Liver (tissue), 9 donors: Measurements from ENCODE around the gene CCDC92. TPM values are rescaled to one million over a fixed set of nuclear protein-coding genes. Genes with fewer than 3 reads are reported as not detected.

Experiments
- DNase-seq: peaks from one replicate; pipeline ENCODE4 v3.0.0-alpha.2; 2017; ENCODE audit warnings: low spot score
- H3K27ac ChIP-seq, 2 donors: one replicate each; pipeline ENCODE4 v1.7.0; 2013; ENCODE audit warnings: inconsistent platforms in 2 of 2, low read length in 2 of 2, control low read depth in 1 of 2, low read depth in 1 of 2, mild to moderate bottlenecking in 1 of 2
- H3K27me3 ChIP-seq, 4 donors: one replicate each; pipeline versions ENCODE4 v1.6.1 to v1.7.0; 2013; ENCODE audit warnings: low read length in 3 of 4, inconsistent platforms in 1 of 4, mild to moderate bottlenecking in 1 of 4, moderate library complexity in 1 of 4; ENCODE audit not compliant: control insufficient read depth in 4 of 4, insufficient read depth in 4 of 4
- H3K36me3 ChIP-seq, 4 donors: one replicate each; pipeline versions ENCODE4 v1.6.1 to v1.7.0; 2013; ENCODE audit warnings: low read length in 3 of 4, mild to moderate bottlenecking in 3 of 4, low read depth in 1 of 4, moderate library complexity in 1 of 4; ENCODE audit not compliant: control insufficient read depth in 4 of 4, insufficient read depth in 3 of 4
- H3K4me1 ChIP-seq, 4 donors: one replicate each; pipeline versions ENCODE4 v1.6.1 to v1.7.0; 2013; ENCODE audit warnings: low read length in 3 of 4, mild to moderate bottlenecking in 3 of 4, moderate library complexity in 1 of 4; ENCODE audit not compliant: control insufficient read depth in 4 of 4, insufficient read depth in 4 of 4
- H3K4me3 ChIP-seq, 3 donors: one replicate each; pipeline versions ENCODE4 v1.6.1 to v1.7.0; 2013; ENCODE audit warnings: low read length in 3 of 3, control low read depth in 1 of 3, low read depth in 1 of 3, mild to moderate bottlenecking in 1 of 3
- H3K9ac ChIP-seq, 2 donors: one replicate each; pipeline ENCODE4 v1.7.0; 2013; ENCODE audit warnings: low read length in 2 of 2, mild to moderate bottlenecking in 2 of 2, moderate library complexity in 2 of 2, control low read depth in 1 of 2, low read depth in 1 of 2
- H3K9me3 ChIP-seq, 4 donors: one replicate each; pipeline versions ENCODE4 v1.6.1 to v1.7.0; 2013; ENCODE audit warnings: low read length in 3 of 4; ENCODE audit not compliant: control insufficient read depth in 4 of 4
- EGR1 ChIP-seq, 2 donors: IDR thresholded peaks; 2 replicates each; pipeline ENCODE4 v1.6.1; 2016 to 2018; ENCODE audit warnings: antibody characterized with exemption in 2 of 2, low read depth in 2 of 2
- FOXA1 ChIP-seq: IDR thresholded peaks from 2 replicates; pipeline ENCODE4 v1.6.1; 2016; ENCODE audit warnings: antibody characterized with exemption
- FOXA2 ChIP-seq: IDR thresholded peaks from 2 replicates; pipeline ENCODE4 v1.6.1; 2016; ENCODE audit warnings: antibody characterized with exemption
- GABPA ChIP-seq, 2 donors: IDR thresholded peaks in 1 of 2; conservative IDR thresholded peaks in 1 of 2; 2 replicates each; pipeline ENCODE4 v1.6.1; 2016; ENCODE audit warnings: antibody characterized with exemption in 2 of 2, mild to moderate bottlenecking in 1 of 2, moderate library complexity in 1 of 2
- HNF4A ChIP-seq, 2 donors: conservative IDR thresholded peaks; 2 replicates each; pipeline ENCODE4 v1.6.1; 2016; ENCODE audit warnings: antibody characterized with exemption in 2 of 2, mild to moderate bottlenecking in 2 of 2
- HNF4G ChIP-seq: IDR thresholded peaks from 2 replicates; pipeline ENCODE4 v1.6.1; 2016; ENCODE audit warnings: antibody characterized with exemption
- NR2F2 ChIP-seq: IDR thresholded peaks from 2 replicates; pipeline ENCODE4 v1.6.1; 2016; ENCODE audit warnings: antibody characterized with exemption
- RAD21 ChIP-seq, 2 donors: IDR thresholded peaks; 2 replicates each; pipeline ENCODE4 v1.6.1; 2016; ENCODE audit warnings: antibody characterized with exemption in 2 of 2, mild to moderate bottlenecking in 2 of 2
- RXRA ChIP-seq, 2 donors: IDR thresholded peaks; 2 replicates each; pipeline ENCODE4 v1.6.1; 2017 to 2018; ENCODE audit warnings: antibody characterized with exemption in 2 of 2, mild to moderate bottlenecking in 1 of 2
- SP1 ChIP-seq: IDR thresholded peaks from 2 replicates; pipeline ENCODE4 v1.6.1; 2018; ENCODE audit warnings: antibody characterized with exemption, mild to moderate bottlenecking
- TAF1 ChIP-seq: conservative IDR thresholded peaks from 2 replicates; pipeline ENCODE4 v1.6.1; 2016; ENCODE audit warnings: antibody characterized with exemption, mild to moderate bottlenecking
- YY1 ChIP-seq: IDR thresholded peaks from 2 replicates; pipeline ENCODE4 v1.6.1; 2016; ENCODE audit warnings: antibody characterized with exemption, mild to moderate bottlenecking
- WGBS: extraction: QIAGEN DNeasy Blood & Tissue Kit; methylation state at CpG from one replicate; pipeline ENCODE4 v1.1.7; 2013; 5-methylcytosine and 5-hydroxymethylcytosine counted together
- polyA plus RNA-seq, 2 donors: library from polyadenylated mRNA; stranded (reverse) in 1 of 2; unstranded in 1 of 2; fragments of 200-250 nt in 1 of 2; fragments of >200 nt in 1 of 2; fragmentation: Nextera tagmentation in 1 of 2; extraction: Ambion mirVana in 1 of 2; gene quantifications; one replicate each; pipeline versions ENCODE4 v1.2.1 to v1.2.3, GENCODE V29; 2013 to 2015
- total RNA-seq, 2 donors: library from RNA; depleted of rRNA; stranded (reverse); fragments of >200 nt; gene quantifications; one replicate each; pipeline ENCODE4 v1.2.3, GENCODE V29; 2014
- TF ChIP-seq, protein P1 (sequence below): IDR thresholded peaks from 2 replicates; pipeline ENCODE4 v1.6.1; 2016; ENCODE audit warnings: antibody characterized with exemption, mild to moderate bottlenecking
- TF ChIP-seq, protein P2 (sequence below): IDR thresholded peaks from 2 replicates; pipeline ENCODE4 v1.6.1; 2016; ENCODE audit warnings: antibody characterized with exemption
- TF ChIP-seq, protein P3 (sequence below): IDR thresholded peaks from 2 replicates; pipeline ENCODE4 v1.6.1; 2016; ENCODE audit warnings: antibody characterized with exemption
- TF ChIP-seq, protein P4 (sequence below): fragments of 150-350 bp; IDR thresholded peaks from 2 replicates; pipeline ENCODE4 v1.5.1; 2017; ENCODE audit warnings: improper control_type of control experiment, low read depth, low read length; ENCODE audit not compliant: missing input control
- donor health status: healthy.
- donor health status: healthy.
- donor health status: healthy.
- donor health status: healthy.
- donor health status: healthy.

Gene CCDC92
- total and polyA plus RNA-seq, 4 donors, result 2.1 to 14.6 (median 9.3) TPM

DNA sequence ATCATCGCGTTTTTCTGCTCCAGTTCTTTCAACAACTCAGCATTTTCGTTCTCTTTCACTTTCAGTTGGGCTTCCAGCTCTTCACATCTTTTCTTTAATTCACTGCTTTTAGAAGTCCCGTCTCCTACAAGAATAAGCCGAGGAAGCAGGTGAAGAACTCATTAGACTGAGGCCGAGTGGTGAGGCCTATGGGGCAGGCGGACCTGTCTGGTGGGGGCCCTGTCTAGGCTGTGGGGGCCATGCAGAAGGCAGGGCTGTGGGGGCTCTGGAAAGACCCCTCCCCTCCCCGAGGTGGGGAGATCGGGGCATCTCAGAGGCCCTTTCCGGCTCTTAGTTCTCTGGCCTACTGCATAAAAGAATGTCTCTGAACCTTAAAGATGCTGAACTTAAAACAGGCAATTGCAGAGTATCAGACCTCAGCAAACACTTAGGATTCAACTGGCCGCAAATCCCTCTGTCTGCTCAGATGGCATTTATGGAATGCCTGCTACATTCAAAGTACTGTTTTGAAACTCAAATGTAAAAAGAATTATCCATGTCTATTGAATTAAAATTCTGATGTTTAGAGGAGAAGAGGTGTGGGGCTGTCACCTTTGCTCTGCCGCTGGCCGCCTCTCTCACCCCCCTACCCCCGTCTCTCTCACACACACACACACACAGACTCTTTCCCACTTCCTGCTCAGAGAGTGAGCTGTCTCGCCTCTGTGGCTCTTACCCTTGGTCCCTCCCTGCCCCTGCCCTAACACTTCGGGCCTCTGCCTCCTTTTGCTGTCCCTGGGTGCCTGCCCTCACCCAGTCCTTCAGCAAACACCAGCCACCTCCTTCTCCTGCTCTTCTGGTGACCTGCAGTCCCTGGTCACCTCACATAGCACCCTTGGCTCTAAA lies 34.7 kb downstream of the CCDC92 start:
- 75% methylated on average over 16 of the region's 16 CpGs for WGBS
- DNase-seq, result no peak

DNA sequence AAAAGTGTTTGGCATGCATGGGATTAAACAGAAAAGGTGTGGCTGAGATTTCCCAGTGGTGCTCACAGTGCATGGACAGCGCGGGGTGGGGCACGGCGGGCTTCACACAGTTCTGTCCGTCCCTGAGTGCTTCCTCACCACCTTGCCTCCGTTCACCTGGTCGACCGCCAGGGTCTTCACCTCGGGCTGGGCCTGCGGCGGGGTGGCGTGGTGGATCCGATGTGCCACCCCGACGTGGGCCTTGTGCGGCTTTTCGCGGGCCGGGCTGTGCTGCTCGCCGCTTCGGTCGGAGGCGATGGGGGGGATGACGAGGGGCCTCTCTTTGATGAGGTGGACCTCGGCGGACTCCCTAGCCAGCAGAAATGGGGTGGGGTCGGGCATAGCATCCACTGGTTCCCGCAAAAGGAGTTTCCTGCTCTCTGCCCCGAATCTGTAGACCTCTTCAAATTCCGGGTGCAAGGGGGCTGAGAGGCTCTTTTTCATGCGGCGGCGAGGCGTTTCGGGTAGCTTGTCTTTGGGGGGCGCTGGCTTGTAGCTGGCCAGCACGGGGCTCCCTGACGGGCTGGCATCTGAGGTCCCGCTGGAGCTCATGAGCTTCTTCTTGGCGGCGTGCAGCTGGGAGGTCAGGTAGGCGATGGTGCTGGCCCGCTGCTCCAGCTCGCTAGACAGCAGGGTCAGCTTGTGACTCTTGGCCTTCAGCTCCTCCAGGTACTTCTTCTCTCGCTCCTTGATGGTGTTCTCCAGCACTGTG lies 35.5 kb downstream of the CCDC92 start:
- Histone ChIP-seq H3K9ac (no peak overlapping the region), H3K4me1 (peaks cover 0 to 1% (median 0%) of the 10 kb centered on the region in 4 donors), H3K36me3 (peaks cover 5 to 17% (median 7%) of the 10 kb centered on the region in 4 donors), H3K27ac (peak overlapping the region in 1 of 2 donors; percentile 29), H3K27me3 (no peaks in the 10 kb centered on the region), H3K9me3 (peaks cover 0 to 2% (median 0%) of the 10 kb centered on the region in 4 donors), H3K4me3 (no peak overlapping the region)
- DNase-seq, result no peak
- 96% methylated on average over 46 of the region's 46 CpGs for WGBS
- TF ChIP-seq SP1, result no peak
- no peak for TF ChIP-seq GABPA (IDR thresholded peaks at IDR 0.05 in 1 of 2, conservative IDR thresholded peaks at IDR 0.05 in 1 of 2)
- TF ChIP-seq RXRA (IDR thresholded peaks at IDR 0.05), result no peak
- TF ChIP-seq YY1, result no peak
- TF ChIP-seq, protein P1, sequence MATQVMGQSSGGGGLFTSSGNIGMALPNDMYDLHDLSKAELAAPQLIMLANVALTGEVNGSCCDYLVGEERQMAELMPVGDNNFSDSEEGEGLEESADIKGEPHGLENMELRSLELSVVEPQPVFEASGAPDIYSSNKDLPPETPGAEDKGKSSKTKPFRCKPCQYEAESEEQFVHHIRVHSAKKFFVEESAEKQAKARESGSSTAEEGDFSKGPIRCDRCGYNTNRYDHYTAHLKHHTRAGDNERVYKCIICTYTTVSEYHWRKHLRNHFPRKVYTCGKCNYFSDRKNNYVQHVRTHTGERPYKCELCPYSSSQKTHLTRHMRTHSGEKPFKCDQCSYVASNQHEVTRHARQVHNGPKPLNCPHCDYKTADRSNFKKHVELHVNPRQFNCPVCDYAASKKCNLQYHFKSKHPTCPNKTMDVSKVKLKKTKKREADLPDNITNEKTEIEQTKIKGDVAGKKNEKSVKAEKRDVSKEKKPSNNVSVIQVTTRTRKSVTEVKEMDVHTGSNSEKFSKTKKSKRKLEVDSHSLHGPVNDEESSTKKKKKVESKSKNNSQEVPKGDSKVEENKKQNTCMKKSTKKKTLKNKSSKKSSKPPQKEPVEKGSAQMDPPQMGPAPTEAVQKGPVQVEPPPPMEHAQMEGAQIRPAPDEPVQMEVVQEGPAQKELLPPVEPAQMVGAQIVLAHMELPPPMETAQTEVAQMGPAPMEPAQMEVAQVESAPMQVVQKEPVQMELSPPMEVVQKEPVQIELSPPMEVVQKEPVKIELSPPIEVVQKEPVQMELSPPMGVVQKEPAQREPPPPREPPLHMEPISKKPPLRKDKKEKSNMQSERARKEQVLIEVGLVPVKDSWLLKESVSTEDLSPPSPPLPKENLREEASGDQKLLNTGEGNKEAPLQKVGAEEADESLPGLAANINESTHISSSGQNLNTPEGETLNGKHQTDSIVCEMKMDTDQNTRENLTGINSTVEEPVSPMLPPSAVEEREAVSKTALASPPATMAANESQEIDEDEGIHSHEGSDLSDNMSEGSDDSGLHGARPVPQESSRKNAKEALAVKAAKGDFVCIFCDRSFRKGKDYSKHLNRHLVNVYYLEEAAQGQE, result no peak
- no peak for TF ChIP-seq HNF4A (conservative IDR thresholded peaks at IDR 0.05)
- TF ChIP-seq, protein P2, sequence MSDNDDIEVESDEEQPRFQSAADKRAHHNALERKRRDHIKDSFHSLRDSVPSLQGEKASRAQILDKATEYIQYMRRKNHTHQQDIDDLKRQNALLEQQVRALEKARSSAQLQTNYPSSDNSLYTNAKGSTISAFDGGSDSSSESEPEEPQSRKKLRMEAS, result no peak
- TF ChIP-seq TAF1, result no peak
- no peak for TF ChIP-seq NR2F2
- no peak for TF ChIP-seq EGR1 (IDR thresholded peaks at IDR 0.05; ENCODE audit: low read depth in 2 of 2)
- TF ChIP-seq, protein P3, sequence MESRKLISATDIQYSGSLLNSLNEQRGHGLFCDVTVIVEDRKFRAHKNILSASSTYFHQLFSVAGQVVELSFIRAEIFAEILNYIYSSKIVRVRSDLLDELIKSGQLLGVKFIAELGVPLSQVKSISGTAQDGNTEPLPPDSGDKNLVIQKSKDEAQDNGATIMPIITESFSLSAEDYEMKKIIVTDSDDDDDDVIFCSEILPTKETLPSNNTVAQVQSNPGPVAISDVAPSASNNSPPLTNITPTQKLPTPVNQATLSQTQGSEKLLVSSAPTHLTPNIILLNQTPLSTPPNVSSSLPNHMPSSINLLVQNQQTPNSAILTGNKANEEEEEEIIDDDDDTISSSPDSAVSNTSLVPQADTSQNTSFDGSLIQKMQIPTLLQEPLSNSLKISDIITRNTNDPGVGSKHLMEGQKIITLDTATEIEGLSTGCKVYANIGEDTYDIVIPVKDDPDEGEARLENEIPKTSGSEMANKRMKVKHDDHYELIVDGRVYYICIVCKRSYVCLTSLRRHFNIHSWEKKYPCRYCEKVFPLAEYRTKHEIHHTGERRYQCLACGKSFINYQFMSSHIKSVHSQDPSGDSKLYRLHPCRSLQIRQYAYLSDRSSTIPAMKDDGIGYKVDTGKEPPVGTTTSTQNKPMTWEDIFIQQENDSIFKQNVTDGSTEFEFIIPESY, result no peak
- TF ChIP-seq, protein P4, sequence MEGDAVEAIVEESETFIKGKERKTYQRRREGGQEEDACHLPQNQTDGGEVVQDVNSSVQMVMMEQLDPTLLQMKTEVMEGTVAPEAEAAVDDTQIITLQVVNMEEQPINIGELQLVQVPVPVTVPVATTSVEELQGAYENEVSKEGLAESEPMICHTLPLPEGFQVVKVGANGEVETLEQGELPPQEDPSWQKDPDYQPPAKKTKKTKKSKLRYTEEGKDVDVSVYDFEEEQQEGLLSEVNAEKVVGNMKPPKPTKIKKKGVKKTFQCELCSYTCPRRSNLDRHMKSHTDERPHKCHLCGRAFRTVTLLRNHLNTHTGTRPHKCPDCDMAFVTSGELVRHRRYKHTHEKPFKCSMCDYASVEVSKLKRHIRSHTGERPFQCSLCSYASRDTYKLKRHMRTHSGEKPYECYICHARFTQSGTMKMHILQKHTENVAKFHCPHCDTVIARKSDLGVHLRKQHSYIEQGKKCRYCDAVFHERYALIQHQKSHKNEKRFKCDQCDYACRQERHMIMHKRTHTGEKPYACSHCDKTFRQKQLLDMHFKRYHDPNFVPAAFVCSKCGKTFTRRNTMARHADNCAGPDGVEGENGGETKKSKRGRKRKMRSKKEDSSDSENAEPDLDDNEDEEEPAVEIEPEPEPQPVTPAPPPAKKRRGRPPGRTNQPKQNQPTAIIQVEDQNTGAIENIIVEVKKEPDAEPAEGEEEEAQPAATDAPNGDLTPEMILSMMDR, result no peak
- TF ChIP-seq RAD21 (IDR thresholded peaks at IDR 0.05), result no peak

More for the DNA sequence above, 34.7 kb downstream of the CCDC92 start:
- Histone ChIP-seq H3K36me3 (peaks cover 5 to 17% (median 9%) of the 10 kb centered on the region in 4 donors), H3K4me3 (no peak overlapping the region), H3K4me1 (peaks cover 0 to 1% (median 0%) of the 10 kb centered on the region in 4 donors), H3K9ac (no peak overlapping the region), H3K27ac (peak overlapping the region in 1 of 2 donors; percentile 29), H3K27me3 (no peaks in the 10 kb centered on the region), H3K9me3 (peaks cover 0 to 3% (median 0%) of the 10 kb centered on the region in 4 donors)
- TF ChIP-seq NR2F2 (no peak), SP1 (no peak), HNF4G (no peak), YY1 (no peak), FOXA1 (no peak), RAD21 (IDR thresholded peaks at IDR 0.05) (no peak), RXRA (IDR thresholded peaks at IDR 0.05) (no peak), EGR1 (IDR thresholded peaks at IDR 0.05; ENCODE audit: low read depth in 2 of 2) (no peak), FOXA2 (no peak)
- TF ChIP-seq, protein P1, result no peak
